ENCODE results near the gene RPS6KL1. TPM values are rescaled to one million over a fixed set of nuclear protein-coding genes. Genes with fewer than 3 reads are reported as not detected.

RPS6KL1 gene
- total and polyA plus RNA-seq, 12 donors: 10.3 to 27.1 (median 21.9) TPM

GRCh38 chr14:74917178-74917543, 5.9 kb downstream of the RPS6KL1 start:
- intact Hi-C loops (cut with DNase I): loop anchor here in 4 of 10 donors (5.0 to 10.0 kb wide), 3 partner anchors 168 to 388 kb away; no protein-coding TSS in a partner anchor
- no peaks in the 10 kb centered on the region for H3K9me3 ChIP-seq
- peaks cover 0 to 8% (median 0%) of the 10 kb centered on the region in 9 donors for H3K36me3 ChIP-seq
- DNase-seq (no peak), ATAC-seq (peak in 5 of 8 donors; percentile 4 to 18 (median 10))
- H3K4me3 ChIP-seq: no peak overlapping the region
- H3K4me1 ChIP-seq: peaks cover 25 to 58% (median 45%) of the 10 kb centered on the region in 9 donors
- no peaks in the 10 kb centered on the region for H3K27me3 ChIP-seq
- WGBS, 2 donors: 82 to 83% methylated on average over 5 of the region's 5 CpGs
- TF ChIP-seq CTCF (IDR thresholded peaks at IDR 0.05): no peak
- H3K27ac ChIP-seq: peak overlapping the region; percentile 40 to 90 (median 82)

GRCh38 chr14:74915826-74916225, 7.2 kb downstream of the RPS6KL1 start:
- Histone ChIP-seq H3K27me3 (no peaks in the 10 kb centered on the region), H3K9me3 (no peaks in the 10 kb centered on the region), H3K27ac (peak overlapping the region in 8 of 10 donors; percentile 73 to 90 (median 82)), H3K4me1 (peaks cover 25 to 57% (median 45%) of the 10 kb centered on the region in 9 donors), H3K4me3 (no peak overlapping the region), H3K36me3 (peaks cover 0 to 10% (median 0%) of the 10 kb centered on the region in 9 donors)
- DNase-seq: no peak
- 52 to 57% methylated on average over 7 of the region's 7 CpGs for WGBS, 2 donors
- intact Hi-C loops (cut with DNase I): loop anchor here in 6 of 10 donors (2.0 to 10.0 kb wide), 5 partner anchors 31 to 389 kb away; no protein-coding TSS in a partner anchor
- ATAC-seq: no peak
- TF ChIP-seq CTCF (IDR thresholded peaks at IDR 0.05): no peak

- WGBS, 2 donors: 63 to 77% methylated on average over 4 of the region's 4 CpGs
- ATAC-seq: no peak
- intact Hi-C loops (cut with DNase I): loop anchor here in 6 of 10 donors (2.0 to 10.0 kb wide), 5 partner anchors 31 to 389 kb away; no protein-coding TSS in a partner anchor
Measured at GRCh38 chr14:74915426-74915825, 7.6 kb downstream of the RPS6KL1 start.

GRCh38 chr14:74913986-74914573, 9.0 kb downstream of the RPS6KL1 start:
- no peaks in the 10 kb centered on the region for H3K27me3 ChIP-seq
- peaks cover 25 to 69% (median 49%) of the 10 kb centered on the region in 9 donors for H3K4me1 ChIP-seq
- peak; percentile 64 to 82 for DNase-seq
- H3K9me3 ChIP-seq: no peaks in the 10 kb centered on the region
- TF ChIP-seq CTCF (IDR thresholded peaks at IDR 0.05): peak; percentile 52 to 91 (median 81)
- H3K36me3 ChIP-seq: peaks cover 0 to 3% (median 0%) of the 10 kb centered on the region in 9 donors
- peak overlapping the region in 8 of 10 donors; percentile 8 to 90 (median 56) for H3K27ac ChIP-seq
- no peak overlapping the region for H3K4me3 ChIP-seq
- ATAC-seq: peak; percentile 38 to 72 (median 64)
- intact Hi-C loops (cut with DNase I): loop anchor here in 8 of 10 donors (1.0 to 10.0 kb wide), 7 partner anchors 33 to 391 kb away; partner anchors contain the start of gene ZC2HC1C (in 1 of the 8)
- 39 to 48% methylated on average over 6 of the region's 6 CpGs for WGBS, 2 donors

More at GRCh38 chr14:74915426-74915825, 7.6 kb downstream of the RPS6KL1 start:
- Histone ChIP-seq H3K9me3 (no peaks in the 10 kb centered on the region), H3K36me3 (peaks cover 0 to 7% (median 0%) of the 10 kb centered on the region in 9 donors), H3K27me3 (no peaks in the 10 kb centered on the region), H3K27ac (peak overlapping the region in 7 of 10 donors; percentile 19 to 90 (median 80)), H3K4me1 (peaks cover 25 to 59% (median 47%) of the 10 kb centered on the region in 9 donors), H3K4me3 (no peak overlapping the region)
- no peak for DNase-seq
- no peak for TF ChIP-seq CTCF (IDR thresholded peaks at IDR 0.05)
